Bronchus fibroblast of lung (primary cell): ENCODE measurements around the gene MSS51. TPM values are rescaled to one million over a fixed set of nuclear protein-coding genes. Genes with fewer than 3 reads are reported as not detected.

Source experiments
- total RNA-seq: library from RNA; depleted of rRNA; stranded (reverse); fragments of >200 nt; gene quantifications from 2 replicates; pipeline ENCODE4 v1.2.3, GENCODE V29; 2015

MSS51 gene
- total RNA-seq, result 0.15 and 0.50 TPM in 2 replicates

GRCh38 chr10:73433538-73433867 lies at the start of gene MSS51:
TSS of gene MSS51 (minus strand) at chr10:73433561. CDS start at chr10:73428284, 5,277 bp downstream.

GRCh38 chr10:73413528-73414229 lies 19.7 kb downstream of the MSS51 start, which contains the start of gene ANXA7:
TSS of gene ANXA7 (minus strand) at chr10:73414058. CDS start at chr10:73400856, 13,202 bp downstream.

Other genes with a start within 250 kb of the MSS51 start
- gene DNAJC9, start 186.3 kb downstream of the MSS51 start, total RNA-seq, result 52.0 and 64.2 TPM in 2 replicates
- 69.1 and 74.1 TPM in 2 replicates for gene MRPS16, start 180.9 kb downstream of the MSS51 start, total RNA-seq
- gene CFAP70, start 74.7 kb downstream of the MSS51 start, total RNA-seq, result under 0.01 and 0.34 TPM in 2 replicates
- gene ANXA7, start 19.5 kb downstream of the MSS51 start, total RNA-seq, result 98.1 and 107 TPM in 2 replicates
- gene PPP3CB, start 62.5 kb upstream of the MSS51 start, total RNA-seq, result 14.9 and 16.5 TPM in 2 replicates
- 3.7 and 4.4 TPM in 2 replicates for gene USP54, start 157.8 kb upstream of the MSS51 start, total RNA-seq
- 0.15 TPM in 1 of 2 replicates, not detected in the other for gene MYOZ1, start 207.9 kb upstream of the MSS51 start, total RNA-seq
- gene SYNPO2L, start 222.5 kb upstream of the MSS51 start, total RNA-seq, result under 0.01 TPM in 1 of 2 replicates, not detected in the other